ENCODE measurements around the gene KRT80.

The KRT80 gene

GRCh38 chr12:52198454-52199215 lies 6.8 kb upstream of the KRT80 start:
- no peak for DNase-seq (ENCODE audit: low read depth)

- DNase-seq (ENCODE audit: low read depth), result peak; percentile 66
Measured at GRCh38 chr12:52197371-52198231, 5.8 kb upstream of the KRT80 start.

- DNase-seq (ENCODE audit: low read depth), result peak; percentile 92
Measured at GRCh38 chr12:52195065-52195730, 3.4 kb upstream of the KRT80 start.

- DNase-seq (ENCODE audit: low read depth), result peak; percentile 60
Measured at GRCh38 chr12:52193991-52194390, 2.2 kb upstream of the KRT80 start.

GRCh38 chr12:52193532-52193931 lies 1.7 kb upstream of the KRT80 start:
- no peak for DNase-seq (ENCODE audit: low read depth)

- no peak for DNase-seq (ENCODE audit: low read depth)
Measured at GRCh38 chr12:52190860-52191729, 719 bp downstream of the KRT80 start.

GRCh38 chr12:52189376-52190174 lies 2.2 kb downstream of the KRT80 start:
- peak; percentile 51 for DNase-seq (ENCODE audit: low read depth)

- DNase-seq (ENCODE audit: low read depth), result no peak
Measured at GRCh38 chr12:52188658-52189057, 3.2 kb downstream of the KRT80 start.

GRCh38 chr12:52187640-52188039 lies 4.2 kb downstream of the KRT80 start:
- DNase-seq (ENCODE audit: low read depth), result no peak

- DNase-seq (ENCODE audit: low read depth), result no peak
Measured at GRCh38 chr12:52187206-52187605, 4.6 kb downstream of the KRT80 start.

GRCh38 chr12:52186118-52186840 lies 5.5 kb downstream of the KRT80 start:
- peak; percentile 70 for DNase-seq (ENCODE audit: low read depth)

- no peak for DNase-seq (ENCODE audit: low read depth)
Measured at GRCh38 chr12:52185400-52185967, 6.3 kb downstream of the KRT80 start.

- no peak for DNase-seq (ENCODE audit: low read depth)
Measured at GRCh38 chr12:52184813-52185212, 7.0 kb downstream of the KRT80 start.

- DNase-seq (ENCODE audit: low read depth), result no peak
Measured at GRCh38 chr12:52183971-52184370, 7.8 kb downstream of the KRT80 start.

- DNase-seq (ENCODE audit: low read depth), result no peak
Measured at GRCh38 chr12:52183544-52183910, 8.3 kb downstream of the KRT80 start.

- no peak for DNase-seq (ENCODE audit: low read depth)
Measured at GRCh38 chr12:52182898-52183543, 8.8 kb downstream of the KRT80 start.

- no peak for DNase-seq (ENCODE audit: low read depth)
Measured at GRCh38 chr12:52182384-52182783, 9.4 kb downstream of the KRT80 start.

- DNase-seq (ENCODE audit: low read depth), result peak; percentile 71
Measured at GRCh38 chr12:52181746-52182145, 10.1 kb downstream of the KRT80 start.

GRCh38 chr12:52180971-52181628 lies 10.7 kb downstream of the KRT80 start:
- DNase-seq (ENCODE audit: low read depth), result no peak
